BLaER1 (cell line): Measurements from ENCODE around the gene TEAD4.
A peak's percentile ranks its signal among the peaks of the same experiment; 100 is the strongest.

Experiments used
- H3K27ac ChIP-seq: shearing (Covaris generic); formaldehyde crosslinking; 2 replicates; pipeline ENCODE4 v1.8.1; 2022
- H3K27me3 ChIP-seq: shearing (Covaris generic); formaldehyde crosslinking; 2 replicates; pipeline ENCODE4 v1.8.1; 2022
- H3K36me3 ChIP-seq: shearing (Covaris generic); formaldehyde crosslinking; 2 replicates; pipeline ENCODE4 v1.8.1; 2022
- H3K4me1 ChIP-seq: shearing (Covaris generic); formaldehyde crosslinking; 2 replicates; pipeline ENCODE4 v1.8.1; 2022
- H3K4me2 ChIP-seq: shearing (Covaris generic); formaldehyde crosslinking; 2 replicates; pipeline ENCODE4 v1.8.1; 2022
- H3K4me3 ChIP-seq: shearing (Covaris generic); formaldehyde crosslinking; 2 replicates; pipeline ENCODE4 v1.8.1; 2022
- H3K9ac ChIP-seq: shearing (Covaris generic); formaldehyde crosslinking; 2 replicates; pipeline ENCODE4 v1.8.1; 2022
- H3K9me3 ChIP-seq: shearing (Covaris generic); formaldehyde crosslinking; 2 replicates; pipeline ENCODE4 v1.8.1; 2022
- H4K20me1 ChIP-seq: shearing (Covaris generic); formaldehyde crosslinking; 2 replicates; pipeline ENCODE4 v1.8.1; 2022
- Cebpa-rat ChIP-seq: shearing (Covaris generic); IDR thresholded peaks from 2 replicates; pipeline ENCODE4 v1.8.1; 2022

Gene TEAD4

GRCh38 chr12:2959192-2959504 lies at the start of gene TEAD4:
Gene TEAD4, plus strand, starts transcription at chr12:2959397.
- peaks cover 39% of the 10 kb centered on the region for H3K4me1 ChIP-seq
- no peaks in the 10 kb centered on the region for H3K9me3 ChIP-seq
- H3K36me3 ChIP-seq: peaks cover 7% of the 10 kb centered on the region
- peak within 1 kb of the TSS; percentile 91 for H3K4me3 ChIP-seq
- H3K27me3 ChIP-seq: no peaks in the 10 kb centered on the region
- H3K27ac ChIP-seq: peak within 1 kb of the TSS; percentile 81
- TF ChIP-seq Cebpa-rat: no peak
- H4K20me1 ChIP-seq: peaks cover 34% of the 10 kb centered on the region
- peak within 1 kb of the TSS; percentile 85 for H3K4me2 ChIP-seq
- peak within 1 kb of the TSS; percentile 82 for H3K9ac ChIP-seq

GRCh38 chr12:2912216-2912575 lies 47.0 kb upstream of the TEAD4 start:
- Histone ChIP-seq H3K4me3 (no peak overlapping the region), H3K4me2 (no peak overlapping the region), H3K9ac (no peak overlapping the region), H4K20me1 (0 out of 2 replicates have a peak, but pooled peaks cover 5% of the 10 kb centered on the region), H3K27ac (no peak overlapping the region), H3K9me3 (no peaks in the 10 kb centered on the region), H3K4me1 (no peaks in the 10 kb centered on the region), H3K27me3 (no peaks in the 10 kb centered on the region), H3K36me3 (peaks cover 44% of the 10 kb centered on the region)
- no peak for TF ChIP-seq Cebpa-rat

GRCh38 chr12:2919249-2919648 lies 39.9 kb upstream of the TEAD4 start:
- H3K27me3 ChIP-seq: no peaks in the 10 kb centered on the region
- peaks cover 61% of the 10 kb centered on the region for H3K36me3 ChIP-seq
- TF ChIP-seq Cebpa-rat: no peak
- no peak overlapping the region for H3K4me3 ChIP-seq
- H3K9me3 ChIP-seq: no peaks in the 10 kb centered on the region
- H4K20me1 ChIP-seq: no peaks in the 10 kb centered on the region
- no peak overlapping the region for H3K4me2 ChIP-seq
- H3K27ac ChIP-seq: no peak overlapping the region
- peaks cover 12% of the 10 kb centered on the region for H3K4me1 ChIP-seq
- H3K9ac ChIP-seq: no peak overlapping the region

GRCh38 chr12:2922329-2922728 lies 36.9 kb upstream of the TEAD4 start:
- H4K20me1 ChIP-seq: no peaks in the 10 kb centered on the region
- TF ChIP-seq Cebpa-rat: no peak
- H3K4me1 ChIP-seq: peaks cover 12% of the 10 kb centered on the region
- H3K36me3 ChIP-seq: peaks cover 70% of the 10 kb centered on the region
- H3K27me3 ChIP-seq: no peaks in the 10 kb centered on the region
- H3K4me2 ChIP-seq: no peak overlapping the region
- H3K4me3 ChIP-seq: no peak overlapping the region
- H3K27ac ChIP-seq: no peak overlapping the region
- H3K9me3 ChIP-seq: no peaks in the 10 kb centered on the region
- no peak overlapping the region for H3K9ac ChIP-seq

- H3K27ac ChIP-seq: no peak overlapping the region
- H3K4me3 ChIP-seq: no peak overlapping the region
- H3K9ac ChIP-seq: no peak overlapping the region
- no peaks in the 10 kb centered on the region for H3K9me3 ChIP-seq
- peaks cover 12% of the 10 kb centered on the region for H3K4me1 ChIP-seq
- no peaks in the 10 kb centered on the region for H3K27me3 ChIP-seq
- TF ChIP-seq Cebpa-rat: no peak
- H3K36me3 ChIP-seq: peaks cover 75% of the 10 kb centered on the region
- H4K20me1 ChIP-seq: no peaks in the 10 kb centered on the region
- H3K4me2 ChIP-seq: no peak overlapping the region
Measured at GRCh38 chr12:2923057-2923456, 36.1 kb upstream of the TEAD4 start.

GRCh38 chr12:2924019-2924418 lies 35.2 kb upstream of the TEAD4 start:
- Histone ChIP-seq H3K4me3 (no peak overlapping the region), H4K20me1 (no peaks in the 10 kb centered on the region), H3K9me3 (no peaks in the 10 kb centered on the region), H3K36me3 (peaks cover 71% of the 10 kb centered on the region), H3K27ac (no peak overlapping the region), H3K27me3 (no peaks in the 10 kb centered on the region), H3K4me2 (no peak overlapping the region), H3K4me1 (peaks cover 12% of the 10 kb centered on the region), H3K9ac (no peak overlapping the region)
- TF ChIP-seq Cebpa-rat: no peak

GRCh38 chr12:2925322-2925995 lies 33.7 kb upstream of the TEAD4 start:
- H3K4me1 ChIP-seq: no peaks in the 10 kb centered on the region
- no peaks in the 10 kb centered on the region for H4K20me1 ChIP-seq
- no peak for TF ChIP-seq Cebpa-rat
- peaks cover 80% of the 10 kb centered on the region for H3K36me3 ChIP-seq
- H3K4me2 ChIP-seq: no peak overlapping the region
- no peaks in the 10 kb centered on the region for H3K9me3 ChIP-seq
- H3K4me3 ChIP-seq: no peak overlapping the region
- no peak overlapping the region for H3K27ac ChIP-seq
- H3K9ac ChIP-seq: no peak overlapping the region
- no peaks in the 10 kb centered on the region for H3K27me3 ChIP-seq

- Histone ChIP-seq H3K4me3 (no peak overlapping the region), H3K9me3 (no peaks in the 10 kb centered on the region), H3K27ac (no peak overlapping the region), H3K27me3 (no peaks in the 10 kb centered on the region), H3K4me2 (no peak overlapping the region), H4K20me1 (no peaks in the 10 kb centered on the region), H3K36me3 (peaks cover 77% of the 10 kb centered on the region), H3K9ac (no peak overlapping the region), H3K4me1 (peaks cover 7% of the 10 kb centered on the region)
- no peak for TF ChIP-seq Cebpa-rat
Measured at GRCh38 chr12:2930865-2931264, 28.3 kb upstream of the TEAD4 start.

- Histone ChIP-seq H3K4me1 (peaks cover 7% of the 10 kb centered on the region), H3K4me2 (no peak overlapping the region), H4K20me1 (no peaks in the 10 kb centered on the region), H3K9ac (no peak overlapping the region), H3K27ac (no peak overlapping the region), H3K4me3 (no peak overlapping the region), H3K27me3 (no peaks in the 10 kb centered on the region), H3K36me3 (peaks cover 73% of the 10 kb centered on the region), H3K9me3 (no peaks in the 10 kb centered on the region)
- no peak for TF ChIP-seq Cebpa-rat
Measured at GRCh38 chr12:2933586-2933985, 25.6 kb upstream of the TEAD4 start.

- H3K36me3 ChIP-seq: peaks cover 78% of the 10 kb centered on the region
Measured at GRCh38 chr12:2934371-2934770, 24.8 kb upstream of the TEAD4 start.

GRCh38 chr12:2936301-2936700 lies 22.9 kb upstream of the TEAD4 start:
- no peak overlapping the region for H3K4me3 ChIP-seq
- peaks cover 7% of the 10 kb centered on the region for H3K4me1 ChIP-seq
- H3K36me3 ChIP-seq: peaks cover 76% of the 10 kb centered on the region
- no peak overlapping the region for H3K9ac ChIP-seq
- no peaks in the 10 kb centered on the region for H3K9me3 ChIP-seq
- no peak for TF ChIP-seq Cebpa-rat
- H4K20me1 ChIP-seq: no peaks in the 10 kb centered on the region
- no peak overlapping the region for H3K4me2 ChIP-seq
- H3K27ac ChIP-seq: no peak overlapping the region
- no peaks in the 10 kb centered on the region for H3K27me3 ChIP-seq

More at GRCh38 chr12:2934371-2934770, 24.8 kb upstream of the TEAD4 start:
- H3K27me3 ChIP-seq: no peaks in the 10 kb centered on the region
- H3K4me3 ChIP-seq: no peak overlapping the region
- no peaks in the 10 kb centered on the region for H3K9me3 ChIP-seq
- H3K4me1 ChIP-seq: peaks cover 7% of the 10 kb centered on the region
- H4K20me1 ChIP-seq: no peaks in the 10 kb centered on the region
- no peak for TF ChIP-seq Cebpa-rat
- no peak overlapping the region for H3K27ac ChIP-seq
- H3K4me2 ChIP-seq: no peak overlapping the region
- H3K9ac ChIP-seq: no peak overlapping the region
